T-helper 2 cell (primary cell): Measurements from ENCODE around the gene MEI1.

Experiments
- DNase-seq, 5 experiments: peaks; one replicate each; pipeline versions ENCODE4 v3.0.0 to v3.0.0-alpha.2; 2012 to 2022

Gene MEI1

GRCh38 chr22:41746567-41747400 lies 47.5 kb downstream of the MEI1 start:
- peak; percentile 10 to 59 (median 20) for DNase-seq

- peak in 1 of 5 experiments; percentile 70 for DNase-seq
Observed at GRCh38 chr22:41752011-41752970, 53.0 kb downstream of the MEI1 start.

- DNase-seq, result no peak
Observed at GRCh38 chr22:41753984-41754383, 54.7 kb downstream of the MEI1 start.

GRCh38 chr22:41757502-41757901 lies 58.2 kb downstream of the MEI1 start:
- no peak for DNase-seq

- no peak for DNase-seq
Observed at GRCh38 chr22:41758231-41758630, 58.9 kb downstream of the MEI1 start.

GRCh38 chr22:41762980-41763779 lies 63.9 kb downstream of the MEI1 start:
- peak in 1 of 5 experiments; percentile 66 for DNase-seq

GRCh38 chr22:41766476-41766875 lies 67.2 kb downstream of the MEI1 start:
- no peak for DNase-seq

- DNase-seq, result no peak
Observed at GRCh38 chr22:41768430-41768829, 69.1 kb downstream of the MEI1 start.

GRCh38 chr22:41770715-41771468 lies 71.6 kb downstream of the MEI1 start:
- no peak for DNase-seq

GRCh38 chr22:41772198-41772597 lies 72.9 kb downstream of the MEI1 start:
- no peak for DNase-seq

- no peak for DNase-seq
Observed at GRCh38 chr22:41772645-41773044, 73.3 kb downstream of the MEI1 start.

GRCh38 chr22:41775338-41775737 lies 76.0 kb downstream of the MEI1 start:
- no peak for DNase-seq

- no peak for DNase-seq
Observed at GRCh38 chr22:41775976-41776375, 76.7 kb downstream of the MEI1 start.

- no peak for DNase-seq
Observed at GRCh38 chr22:41776381-41776780, 77.1 kb downstream of the MEI1 start.

GRCh38 chr22:41777749-41778425 lies 78.6 kb downstream of the MEI1 start:
- DNase-seq, result no peak

GRCh38 chr22:41779929-41780505 lies 80.7 kb downstream of the MEI1 start:
- peak in 1 of 5 experiments; percentile 31 for DNase-seq

GRCh38 chr22:41780746-41781505 lies 81.6 kb downstream of the MEI1 start:
- DNase-seq, result peak; percentile 54 to 100 (median 87)

- no peak for DNase-seq
Observed at GRCh38 chr22:41781507-41781906, 82.2 kb downstream of the MEI1 start.

GRCh38 chr22:41782316-41782715 lies 83.0 kb downstream of the MEI1 start:
- peak in 2 of 5 experiments; percentile 19 to 83 for DNase-seq

GRCh38 chr22:41782751-41783150 lies 83.4 kb downstream of the MEI1 start:
- DNase-seq, result no peak
